GM12864 (cell line): ENCODE measurements around the gene CBLL1.

ENCODE experiments used
- DNase-seq: peaks from one replicate; pipeline ENCODE4 v3.0.0-alpha.2; 2011; ENCODE audit warnings: low read depth
- H3K4me3 ChIP-seq: 2 replicates; pipeline ENCODE4 v1.5.1; 2011; ENCODE audit warnings: mild to moderate bottlenecking, low read depth, low read length, control low read depth
- TF ChIP-seq, protein P1 (sequence below): IDR thresholded peaks from 2 replicates; pipeline ENCODE4 v1.5.1; 2011; ENCODE audit warnings: low read depth, mild to moderate bottlenecking, moderate library complexity, low read length, control low read depth, inconsistent platforms; ENCODE audit errors: missing control alignments

Gene CBLL1

GRCh38 chr7:107718456-107719193, 25.3 kb upstream of the CBLL1 start:
- DNase-seq: no peak
- TF ChIP-seq, protein P1, sequence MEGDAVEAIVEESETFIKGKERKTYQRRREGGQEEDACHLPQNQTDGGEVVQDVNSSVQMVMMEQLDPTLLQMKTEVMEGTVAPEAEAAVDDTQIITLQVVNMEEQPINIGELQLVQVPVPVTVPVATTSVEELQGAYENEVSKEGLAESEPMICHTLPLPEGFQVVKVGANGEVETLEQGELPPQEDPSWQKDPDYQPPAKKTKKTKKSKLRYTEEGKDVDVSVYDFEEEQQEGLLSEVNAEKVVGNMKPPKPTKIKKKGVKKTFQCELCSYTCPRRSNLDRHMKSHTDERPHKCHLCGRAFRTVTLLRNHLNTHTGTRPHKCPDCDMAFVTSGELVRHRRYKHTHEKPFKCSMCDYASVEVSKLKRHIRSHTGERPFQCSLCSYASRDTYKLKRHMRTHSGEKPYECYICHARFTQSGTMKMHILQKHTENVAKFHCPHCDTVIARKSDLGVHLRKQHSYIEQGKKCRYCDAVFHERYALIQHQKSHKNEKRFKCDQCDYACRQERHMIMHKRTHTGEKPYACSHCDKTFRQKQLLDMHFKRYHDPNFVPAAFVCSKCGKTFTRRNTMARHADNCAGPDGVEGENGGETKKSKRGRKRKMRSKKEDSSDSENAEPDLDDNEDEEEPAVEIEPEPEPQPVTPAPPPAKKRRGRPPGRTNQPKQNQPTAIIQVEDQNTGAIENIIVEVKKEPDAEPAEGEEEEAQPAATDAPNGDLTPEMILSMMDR: no peak
- H3K4me3 ChIP-seq: no peak overlapping the region

- no peak for DNase-seq
- TF ChIP-seq, protein P1: no peak
- no peak overlapping the region for H3K4me3 ChIP-seq
These were observed 22.7 kb upstream of the CBLL1 start for GRCh38 chr7:107721286-107721685.

- H3K4me3 ChIP-seq: no peak overlapping the region
- DNase-seq: no peak
- TF ChIP-seq, protein P1: no peak
These were observed 20.7 kb upstream of the CBLL1 start for GRCh38 chr7:107723255-107723654.

- DNase-seq: peak; percentile 30
- TF ChIP-seq, protein P1: peak; percentile 30
- no peak overlapping the region for H3K4me3 ChIP-seq
These were observed 18.7 kb upstream of the CBLL1 start for GRCh38 chr7:107725138-107725740.

- no peak overlapping the region for H3K4me3 ChIP-seq
- no peak for DNase-seq
- TF ChIP-seq, protein P1: no peak
These were observed 17.4 kb upstream of the CBLL1 start for GRCh38 chr7:107726356-107727130.

DNA sequence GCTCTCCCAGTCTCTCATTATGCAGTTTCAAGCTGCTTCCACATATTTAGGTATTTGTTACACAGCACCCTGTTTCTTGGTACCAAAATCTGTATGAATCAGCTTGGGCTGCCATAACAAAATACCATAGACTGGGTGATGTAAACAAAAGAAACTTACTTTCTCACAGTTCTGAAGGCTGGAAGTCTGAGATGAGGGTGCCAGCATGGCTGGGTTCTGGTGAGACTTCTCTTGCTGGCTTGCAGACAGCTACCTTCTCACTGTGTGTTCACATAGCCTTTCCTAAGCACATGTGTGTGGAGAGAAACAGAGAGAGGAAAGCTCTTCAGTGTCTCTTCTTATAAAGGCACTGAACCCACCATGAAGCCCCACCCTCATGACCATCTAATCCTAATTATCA, 15.7 kb upstream of the CBLL1 start:
- no peak for DNase-seq
- TF ChIP-seq, protein P1: no peak
- no peak overlapping the region for H3K4me3 ChIP-seq
